NOMO-1 treated with dmso at 0.1 percent for 144 hours (cell line): Measurements from ENCODE around the gene RALGPS1.

Source experiments
- DNase-seq: peaks from one replicate; lab custom pipeline; 2025; ENCODE audit not compliant: unreplicated experiment; lab: John Stamatoyannopoulos, UW

The RALGPS1 gene

DNA sequence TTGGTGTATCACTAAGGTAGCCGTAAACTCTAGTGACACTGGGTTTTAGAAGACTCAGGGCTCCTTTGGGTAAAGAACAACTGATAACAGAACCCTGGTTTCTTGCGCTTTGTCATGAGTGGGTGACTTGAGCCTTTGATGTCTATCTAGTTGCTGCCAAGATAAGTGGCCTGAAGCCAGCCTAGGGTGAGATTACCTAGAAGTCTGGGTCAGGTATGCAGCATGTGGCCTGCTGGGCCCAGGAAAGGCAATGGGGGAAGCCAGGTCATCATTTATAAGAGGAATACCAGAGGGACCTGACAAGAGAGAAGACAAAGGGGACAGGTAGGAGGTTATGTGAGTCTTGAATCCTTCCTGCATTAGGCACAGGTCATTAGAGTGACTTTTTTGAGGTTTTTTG, 326.8 kb downstream of the RALGPS1 start:
- no peak for DNase-seq

GRCh38 chr9:127244609-127245601, 330.3 kb downstream of the RALGPS1 start:
- peak; percentile 78 for DNase-seq

GRCh38 chr9:127245637-127246164, 331.1 kb downstream of the RALGPS1 start:
- DNase-seq: no peak

DNA sequence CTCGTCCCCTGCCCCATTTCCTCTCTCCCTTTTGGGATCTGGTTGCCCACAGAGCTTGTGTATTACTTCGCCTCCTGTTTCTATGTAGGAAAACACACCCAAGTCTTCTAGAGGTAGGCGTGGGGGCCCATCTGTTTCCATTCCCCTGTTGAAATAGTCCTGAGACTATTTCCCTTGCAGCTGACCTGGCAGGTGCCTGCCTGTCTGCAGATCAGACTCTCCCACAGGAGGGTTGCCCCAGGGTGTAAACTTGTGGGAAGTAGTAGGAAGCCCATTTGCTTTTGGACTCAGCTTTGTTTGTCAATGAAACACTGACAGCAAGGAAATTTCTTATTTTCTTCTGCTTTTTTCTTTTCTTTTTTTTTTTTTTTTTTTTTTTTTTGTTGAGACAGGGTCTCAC, 333.7 kb downstream of the RALGPS1 start:
- no peak for DNase-seq

- no peak for DNase-seq
Measured at GRCh38 chr9:127249877-127250276, 335.3 kb downstream of the RALGPS1 start.

DNA sequence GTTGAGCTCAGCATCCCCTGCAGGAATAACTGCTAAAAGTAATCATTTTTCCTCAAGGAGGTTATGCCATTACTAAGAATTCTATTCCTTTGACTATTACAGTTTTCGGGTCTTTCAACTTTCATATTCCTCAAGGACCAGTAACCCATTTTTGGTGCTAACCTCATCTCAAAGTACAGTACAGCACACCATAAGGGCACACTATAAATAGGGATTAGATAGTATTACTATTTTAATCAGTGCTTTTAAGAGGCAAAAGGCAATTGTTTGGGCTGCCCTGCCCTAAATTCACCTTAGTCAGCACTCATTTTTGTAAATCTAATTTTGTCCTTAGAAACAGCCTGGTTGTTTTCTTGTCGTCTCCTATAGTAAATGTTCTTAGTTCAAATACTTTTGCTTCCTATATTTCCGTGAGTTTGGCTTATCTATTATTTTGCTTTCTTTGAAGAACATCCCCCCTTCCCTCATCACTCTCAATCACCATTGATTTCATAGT, 336.4 kb downstream of the RALGPS1 start:
- no peak for DNase-seq

DNA sequence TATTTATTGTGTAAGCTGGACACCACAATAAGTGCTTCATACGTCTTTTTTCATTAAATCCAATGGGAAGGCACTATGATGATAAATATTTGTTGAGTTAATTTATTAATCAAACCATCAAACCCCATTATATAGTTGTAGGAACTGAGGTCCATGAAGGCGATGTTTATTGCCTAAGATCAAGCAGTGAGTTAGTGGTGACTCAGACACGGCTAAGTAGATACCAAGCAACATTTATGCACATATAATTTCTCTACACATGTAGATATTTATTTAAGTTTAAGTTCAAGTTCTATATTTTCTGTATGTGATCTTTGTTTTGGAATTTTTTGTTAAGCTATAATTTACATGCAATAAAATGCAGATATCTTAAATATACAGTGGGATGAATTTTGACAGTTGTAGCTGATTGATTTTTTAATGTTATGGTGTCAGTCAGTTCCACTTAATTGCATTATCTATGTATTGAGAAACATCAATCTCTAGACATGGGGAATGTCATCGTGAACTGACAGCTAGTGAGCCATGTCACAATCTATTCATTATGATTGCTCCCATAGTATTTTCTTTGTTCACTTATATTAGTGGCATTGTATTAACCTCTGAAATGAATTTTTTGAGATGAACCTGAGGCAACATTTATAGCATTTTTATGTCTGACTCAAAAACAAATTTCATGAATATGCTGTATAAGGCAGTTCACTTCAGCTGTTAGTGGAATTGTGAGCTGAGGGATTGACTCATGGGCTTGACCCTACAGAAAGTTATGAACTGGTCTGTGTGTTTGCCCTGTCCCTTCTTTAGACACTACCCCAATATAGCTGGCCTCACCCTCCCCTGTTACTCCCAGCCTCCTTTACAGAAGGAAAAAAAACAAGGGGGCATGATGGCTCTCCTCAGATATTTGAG, 338.1 kb downstream of the RALGPS1 start:
- no peak for DNase-seq

DNA sequence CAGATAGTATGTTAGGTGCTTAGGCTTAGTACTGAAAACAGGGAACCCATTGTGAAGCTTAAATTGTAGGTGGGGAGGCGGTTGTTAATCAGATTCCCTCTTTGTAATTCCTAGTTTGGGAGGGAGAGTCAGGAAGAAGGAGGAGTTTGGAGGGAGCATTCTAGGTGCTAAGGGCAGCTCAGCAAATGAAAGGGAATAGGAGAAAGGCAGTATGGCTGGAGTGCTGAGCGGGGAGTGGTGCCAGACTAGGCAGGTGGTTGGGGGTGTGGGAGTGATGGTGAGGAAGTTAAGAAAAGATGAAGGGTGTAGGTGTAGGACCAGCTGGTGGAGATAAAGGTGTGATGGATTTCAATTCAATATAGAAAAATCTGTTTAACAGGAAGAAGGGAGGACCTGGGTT, 338.9 kb downstream of the RALGPS1 start:
- no peak for DNase-seq

DNA sequence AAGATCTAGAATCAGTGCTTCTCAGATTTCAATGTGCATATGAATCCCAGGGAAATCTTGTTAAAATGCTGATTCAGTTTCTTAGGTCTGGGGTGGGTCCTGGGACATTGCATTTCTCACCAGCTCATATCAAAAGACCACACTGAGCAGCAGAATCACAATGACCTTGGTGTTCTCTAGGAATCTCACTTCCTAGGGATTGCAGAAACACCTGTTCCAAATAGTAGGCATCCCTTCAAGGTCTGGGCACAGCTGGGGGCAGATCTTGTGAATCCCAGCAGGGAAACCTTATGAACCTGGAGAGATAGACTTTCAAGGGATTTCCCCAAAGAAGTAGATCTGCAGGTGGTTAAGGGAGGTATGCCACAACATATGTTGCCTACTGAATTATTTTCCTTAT, 341.1 kb downstream of the RALGPS1 start:
- DNase-seq: no peak

DNA sequence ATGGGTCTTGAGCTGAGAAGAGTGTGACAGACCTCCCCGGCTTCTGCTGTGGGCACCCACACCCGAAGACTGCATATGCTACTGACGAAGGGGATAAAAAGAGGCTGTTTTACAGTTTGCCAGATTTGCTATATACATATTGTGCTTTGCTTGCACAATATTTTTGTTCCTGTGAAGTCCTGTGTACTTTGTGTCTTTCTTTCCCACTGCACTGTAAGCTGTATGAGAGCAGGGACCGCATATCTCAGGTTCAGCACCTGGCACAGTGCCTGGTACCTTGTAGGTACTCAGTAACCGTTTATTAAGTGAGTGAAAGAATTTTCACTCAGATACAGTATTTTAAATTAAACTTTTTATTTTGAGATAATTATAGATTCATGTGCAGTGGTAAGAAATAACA, 341.7 kb downstream of the RALGPS1 start:
- DNase-seq: no peak

- no peak for DNase-seq
Measured at GRCh38 chr9:127258606-127259471, 344.3 kb downstream of the RALGPS1 start.

DNA sequence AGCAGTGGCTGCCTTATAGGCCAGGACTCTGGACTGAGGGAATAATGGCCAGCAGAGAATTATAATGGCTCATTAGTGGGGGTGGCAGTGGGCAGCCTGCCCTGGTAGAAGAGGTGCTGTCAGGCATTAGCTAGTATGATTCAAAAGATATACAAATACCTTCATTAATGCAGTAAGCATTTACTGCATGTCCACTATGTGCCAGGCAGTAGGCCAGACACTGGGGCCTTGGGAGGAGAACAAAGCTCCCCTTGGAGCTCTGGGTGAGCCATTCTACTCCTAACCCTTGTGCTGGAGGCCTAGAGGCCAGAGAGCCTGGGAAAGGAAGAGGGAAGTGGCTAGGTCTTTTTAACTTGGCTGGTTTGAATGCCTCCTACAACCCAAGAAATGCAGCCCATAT, 348.0 kb downstream of the RALGPS1 start:
- no peak for DNase-seq

DNA sequence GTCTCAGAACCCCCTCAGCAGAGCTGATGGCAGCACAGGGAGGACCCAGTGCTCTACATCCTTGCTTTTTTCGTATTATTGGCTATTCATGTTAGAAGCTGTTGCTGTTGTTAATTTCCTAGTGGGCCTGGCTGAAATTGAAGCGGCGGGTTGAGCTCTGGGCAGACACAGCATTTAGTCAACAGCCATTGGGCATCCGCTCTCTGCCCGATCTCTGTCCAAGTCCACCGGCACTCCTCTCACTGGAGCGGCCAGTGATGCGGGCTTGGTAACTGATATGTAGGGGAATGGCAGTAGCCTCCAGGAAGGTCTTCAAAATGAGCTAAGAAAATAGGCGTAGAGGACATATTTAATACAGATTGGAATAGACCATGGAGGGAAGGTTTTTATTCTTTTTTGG, 348.7 kb downstream of the RALGPS1 start:
- no peak for DNase-seq

DNA sequence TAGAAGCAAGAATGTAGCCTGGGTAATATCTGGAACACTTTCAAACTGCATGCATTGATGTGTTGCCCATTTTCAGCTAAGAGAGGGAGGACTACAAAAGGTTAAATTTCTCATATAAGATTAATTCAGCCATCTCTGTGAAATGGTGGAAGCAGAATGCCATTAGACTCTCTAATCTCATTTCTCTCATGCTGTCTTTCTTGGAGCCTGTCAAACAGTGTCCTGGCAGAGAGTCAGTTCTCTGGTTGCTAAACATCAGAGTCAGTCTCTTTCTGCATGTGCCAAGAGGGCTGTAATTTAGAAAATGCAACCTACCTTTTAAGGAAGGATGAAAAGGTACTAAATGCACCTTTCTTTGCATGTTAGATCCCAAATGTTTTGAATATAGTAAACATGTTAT, 349.1 kb downstream of the RALGPS1 start:
- DNase-seq: no peak

- DNase-seq: no peak
Measured at GRCh38 chr9:127264462-127265219, 350.1 kb downstream of the RALGPS1 start, which contains the start of gene GARNL3. Gene GARNL3, plus strand, starts transcription at chr9:127264774. Its CDS starts 104 bp downstream, at chr9:127264878.

- DNase-seq: no peak
Measured at GRCh38 chr9:127267793-127268525, 353.4 kb downstream of the RALGPS1 start.

DNA sequence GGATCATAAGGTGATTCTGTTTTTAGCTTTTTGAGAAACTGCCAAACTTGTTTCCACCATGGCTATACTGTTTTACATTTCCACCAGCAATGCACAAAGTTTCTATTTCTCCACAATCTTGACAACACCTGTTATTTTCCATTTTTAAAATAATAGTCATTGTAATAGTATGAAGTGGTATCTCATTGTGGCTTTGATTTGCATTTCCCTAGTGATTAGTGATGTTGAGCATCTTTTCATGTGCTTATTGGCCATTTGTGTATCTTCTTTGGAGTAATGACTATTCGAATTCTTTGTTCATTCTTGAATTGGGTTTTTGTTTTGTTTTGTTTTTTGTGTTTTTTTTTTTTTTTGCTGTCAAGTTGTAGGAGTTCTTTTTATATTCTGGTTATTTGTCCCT, 354.9 kb downstream of the RALGPS1 start:
- DNase-seq: no peak
